Retinal pigment epithelial cell (primary cell): ENCODE data around the gene RERE.

ENCODE experiments used
- DNase-seq: peaks from one replicate; pipeline ENCODE4 v3.0.0-alpha.2; 2010; ENCODE audit warnings: low read depth
- H3K4me3 ChIP-seq: 2 replicates; pipeline ENCODE4 v1.5.1; 2011; ENCODE audit warnings: mild to moderate bottlenecking, low read length, control low read depth, moderate library complexity
- TF ChIP-seq, protein P1 (sequence below): conservative IDR thresholded peaks from 2 replicates; pipeline ENCODE4 v1.5.1; 2011; ENCODE audit warnings: low read depth, low read length, control low read depth, inconsistent platforms

Gene RERE

GRCh38 chr1:8540971-8541370 is 276.5 kb downstream of the RERE start:
- no peak for DNase-seq
- TF ChIP-seq, protein P1, sequence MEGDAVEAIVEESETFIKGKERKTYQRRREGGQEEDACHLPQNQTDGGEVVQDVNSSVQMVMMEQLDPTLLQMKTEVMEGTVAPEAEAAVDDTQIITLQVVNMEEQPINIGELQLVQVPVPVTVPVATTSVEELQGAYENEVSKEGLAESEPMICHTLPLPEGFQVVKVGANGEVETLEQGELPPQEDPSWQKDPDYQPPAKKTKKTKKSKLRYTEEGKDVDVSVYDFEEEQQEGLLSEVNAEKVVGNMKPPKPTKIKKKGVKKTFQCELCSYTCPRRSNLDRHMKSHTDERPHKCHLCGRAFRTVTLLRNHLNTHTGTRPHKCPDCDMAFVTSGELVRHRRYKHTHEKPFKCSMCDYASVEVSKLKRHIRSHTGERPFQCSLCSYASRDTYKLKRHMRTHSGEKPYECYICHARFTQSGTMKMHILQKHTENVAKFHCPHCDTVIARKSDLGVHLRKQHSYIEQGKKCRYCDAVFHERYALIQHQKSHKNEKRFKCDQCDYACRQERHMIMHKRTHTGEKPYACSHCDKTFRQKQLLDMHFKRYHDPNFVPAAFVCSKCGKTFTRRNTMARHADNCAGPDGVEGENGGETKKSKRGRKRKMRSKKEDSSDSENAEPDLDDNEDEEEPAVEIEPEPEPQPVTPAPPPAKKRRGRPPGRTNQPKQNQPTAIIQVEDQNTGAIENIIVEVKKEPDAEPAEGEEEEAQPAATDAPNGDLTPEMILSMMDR: no peak
- H3K4me3 ChIP-seq: no peak overlapping the region

DNA sequence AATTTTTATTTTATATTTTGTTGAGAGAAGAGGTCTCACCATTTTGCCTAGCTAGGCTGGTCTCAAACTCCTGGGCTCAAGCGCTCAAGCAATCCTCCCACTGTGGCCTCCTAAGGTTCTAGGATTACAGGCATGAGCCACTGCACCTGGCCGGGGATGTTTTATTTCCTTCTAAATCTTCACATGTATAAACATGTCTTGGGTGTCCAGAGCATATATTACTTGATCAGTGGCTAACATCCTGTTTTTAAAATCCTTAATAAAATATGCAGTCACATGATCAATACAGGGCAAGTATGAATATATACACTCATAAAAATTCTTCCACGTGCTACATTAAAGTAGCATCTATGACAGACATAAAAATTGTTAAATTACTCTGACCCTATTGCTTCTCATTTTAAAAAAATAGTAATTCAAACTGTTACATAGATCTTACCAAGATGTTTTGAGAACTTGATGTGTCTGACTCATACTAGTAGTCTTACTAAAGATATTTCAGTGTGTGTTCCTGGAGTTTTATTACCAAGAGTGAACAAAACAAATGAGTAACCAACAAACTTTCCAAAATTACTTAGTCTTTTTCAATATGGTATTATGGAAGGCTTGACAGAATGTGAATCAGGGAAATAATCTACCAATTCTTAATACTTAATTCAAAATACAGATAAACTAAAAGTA is 277.0 kb downstream of the RERE start:
- TF ChIP-seq, protein P1: no peak
- H3K4me3 ChIP-seq: no peak overlapping the region
- DNase-seq: no peak

DNA sequence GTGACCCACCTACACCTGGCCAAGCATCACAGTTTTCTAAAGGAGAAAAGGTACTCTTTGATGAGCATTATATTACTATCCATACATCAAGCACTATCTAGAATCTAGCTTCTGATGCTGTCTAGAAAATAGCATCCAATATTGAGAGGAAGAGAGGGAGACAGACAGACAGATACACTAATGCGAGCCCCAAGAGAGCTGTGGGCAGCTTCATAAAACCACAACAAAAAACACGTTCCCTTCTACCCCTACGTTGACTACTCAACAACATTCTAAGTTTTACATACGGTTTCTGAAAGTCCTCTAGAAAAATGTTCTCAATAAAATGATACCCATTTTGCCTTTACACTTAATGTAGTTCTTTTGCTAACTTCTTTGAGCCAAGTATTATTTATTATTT is 277.8 kb downstream of the RERE start:
- H3K4me3 ChIP-seq: no peak overlapping the region
- TF ChIP-seq, protein P1: no peak
- no peak for DNase-seq

DNA sequence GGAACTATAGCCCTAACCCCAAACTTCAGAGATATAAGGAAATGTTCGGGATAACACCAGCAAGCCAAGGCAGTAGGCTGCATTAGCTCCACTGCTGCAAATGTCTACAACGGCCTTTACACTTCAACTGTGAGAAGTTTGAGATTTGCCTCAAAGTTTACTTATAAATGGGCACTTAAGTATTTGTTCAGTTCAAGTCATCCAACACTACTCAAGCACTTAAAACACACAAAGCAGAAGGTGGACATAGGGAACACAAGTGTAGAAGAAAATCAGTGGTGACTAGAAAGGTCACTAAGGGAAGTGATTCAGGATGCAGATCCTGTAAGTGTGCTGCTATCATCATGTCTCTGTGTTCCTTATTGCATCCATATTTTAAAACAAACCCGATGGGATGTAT is 278.9 kb downstream of the RERE start:
- TF ChIP-seq, protein P1: no peak
- DNase-seq: no peak
- H3K4me3 ChIP-seq: no peak overlapping the region

DNA sequence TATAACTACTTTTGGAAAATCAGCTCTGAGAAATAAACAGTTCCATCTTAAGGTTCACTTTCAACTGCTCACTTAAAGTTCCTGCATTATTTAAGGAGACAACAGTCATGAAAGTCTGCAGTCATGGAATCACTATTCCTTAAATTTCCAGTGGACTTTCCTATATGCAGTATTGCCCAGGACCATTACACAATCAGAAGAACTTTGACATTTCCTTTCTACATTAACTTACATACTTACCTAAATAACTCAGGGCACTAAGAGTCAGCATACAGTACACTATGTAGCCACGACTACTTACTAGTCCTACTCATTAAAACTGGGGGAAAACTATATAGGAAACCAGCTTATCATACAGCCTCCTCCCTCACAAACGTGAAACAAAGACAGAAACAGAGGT is 279.4 kb downstream of the RERE start:
- no peak for DNase-seq
- TF ChIP-seq, protein P1: no peak
- H3K4me3 ChIP-seq: no peak overlapping the region

DNA sequence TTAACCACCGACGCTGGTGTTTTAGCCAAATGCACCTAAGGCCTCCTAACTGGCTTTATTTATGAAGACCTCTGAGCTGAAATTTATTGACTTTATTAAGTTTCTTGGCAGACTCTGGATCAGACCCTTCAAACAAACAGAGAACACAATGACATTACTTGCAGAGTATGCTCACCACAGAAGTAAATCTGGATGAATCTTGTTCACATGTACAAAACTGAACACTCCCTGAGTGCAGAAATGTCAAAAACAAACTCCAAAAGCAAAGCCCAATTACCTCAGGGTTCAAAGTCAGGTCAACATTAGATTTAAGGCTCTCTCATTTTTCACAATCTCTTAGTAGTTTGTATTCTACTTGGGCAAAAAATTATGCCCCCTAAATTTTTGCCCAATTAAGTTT is 280.9 kb downstream of the RERE start:
- DNase-seq: peak; percentile 17
- no peak overlapping the region for H3K4me3 ChIP-seq
- TF ChIP-seq, protein P1: no peak

DNA sequence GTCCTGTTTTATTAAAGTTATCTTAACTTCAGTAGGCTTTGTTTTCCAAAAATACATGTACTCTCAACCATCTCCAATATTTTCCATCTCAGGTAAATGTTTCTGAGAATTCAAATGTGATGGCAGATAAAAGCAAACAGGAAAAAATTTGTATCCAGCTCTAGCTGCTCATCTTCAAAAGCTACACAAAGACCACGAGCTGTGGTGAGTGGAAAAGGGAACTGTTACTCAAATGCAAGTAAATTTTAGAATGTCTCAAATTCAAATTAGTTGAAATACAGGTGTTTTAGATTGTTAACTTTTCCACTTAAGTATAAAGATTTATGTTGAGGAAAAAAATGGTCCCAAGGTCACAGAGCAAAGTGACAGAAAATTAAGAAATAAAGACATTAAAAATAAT is 283.5 kb downstream of the RERE start:
- H3K4me3 ChIP-seq: no peak overlapping the region
- DNase-seq: no peak
- TF ChIP-seq, protein P1: no peak
